ENCODE results near the gene FAM53B.
"Not testable (repeated sequence)": the region's sequence is repeated elsewhere in the genome, so short reads cannot be mapped to it uniquely, and the experiment has no call there.

Gene FAM53B

DNA sequence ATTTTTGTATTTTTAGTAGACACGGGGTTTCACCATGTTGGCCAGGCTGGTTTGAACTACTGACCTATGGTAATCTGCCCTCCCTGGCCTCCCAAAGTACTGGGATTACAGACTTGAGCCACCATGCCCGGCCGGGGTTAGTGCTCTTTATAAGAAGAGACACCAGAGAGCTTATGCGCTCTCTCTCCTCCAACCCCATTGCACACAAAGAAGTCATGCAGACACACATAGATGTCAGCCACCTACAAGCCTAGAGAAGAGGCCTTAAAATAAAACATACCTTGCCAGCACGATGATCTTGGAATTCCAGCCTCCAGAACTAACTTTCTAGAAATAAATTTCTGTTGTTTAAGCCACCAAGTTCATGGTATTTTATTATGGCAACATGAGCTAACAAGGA, 10.0 kb upstream of the FAM53B start:
- Histone ChIP-seq H3K4me3 (ENCODE audit: low read depth in 1 of 2, low read length in 1 of 2) (no peak overlapping the region), H3K9me3 (no peaks in the 10 kb centered on the region), H3K27me3 (no peaks in the 10 kb centered on the region), H3K4me1 (ENCODE audit: control insufficient read depth in 1 of 2, insufficient read depth in 1 of 2, low read depth in 1 of 2, low read length in 1 of 2) (no peaks in the 10 kb centered on the region), H3K27ac (no peak overlapping the region), H3K36me3 (peaks cover 13% of the 10 kb centered on the region)
- TF ChIP-seq CTCF (IDR thresholded peaks at IDR 0.05), result no peak

- Histone ChIP-seq H3K36me3 (no peaks in the 10 kb centered on the region), H3K4me3 (ENCODE audit: low read depth in 1 of 2, low read length in 1 of 2) (no peak overlapping the region), H3K4me1 (ENCODE audit: control insufficient read depth in 1 of 2, insufficient read depth in 1 of 2, low read depth in 1 of 2, low read length in 1 of 2) (peaks cover 9 to 11% of the 10 kb centered on the region in 2 experiments), H3K27me3 (no peaks in the 10 kb centered on the region), H3K27ac (no peak overlapping the region), H3K9me3 (no peaks in the 10 kb centered on the region)
- no peak for TF ChIP-seq CTCF (IDR thresholded peaks at IDR 0.05)
These were observed 4.9 kb upstream of the FAM53B start for GRCh38 chr10:124748953-124749645.

GRCh38 chr10:124748166-124748565, 4.0 kb upstream of the FAM53B start:
- no peak overlapping the region for H3K27ac ChIP-seq
- H3K4me3 ChIP-seq (ENCODE audit: low read depth in 1 of 2, low read length in 1 of 2), result no peak overlapping the region
- no peaks in the 10 kb centered on the region for H3K27me3 ChIP-seq
- H3K9me3 ChIP-seq, result no peaks in the 10 kb centered on the region
- H3K36me3 ChIP-seq, result no peaks in the 10 kb centered on the region
- H3K4me1 ChIP-seq (ENCODE audit: control insufficient read depth in 1 of 2, insufficient read depth in 1 of 2, low read depth in 1 of 2, low read length in 1 of 2), result peaks cover 9 to 11% of the 10 kb centered on the region in 2 experiments
- TF ChIP-seq CTCF (IDR thresholded peaks at IDR 0.05), result no peak

DNA sequence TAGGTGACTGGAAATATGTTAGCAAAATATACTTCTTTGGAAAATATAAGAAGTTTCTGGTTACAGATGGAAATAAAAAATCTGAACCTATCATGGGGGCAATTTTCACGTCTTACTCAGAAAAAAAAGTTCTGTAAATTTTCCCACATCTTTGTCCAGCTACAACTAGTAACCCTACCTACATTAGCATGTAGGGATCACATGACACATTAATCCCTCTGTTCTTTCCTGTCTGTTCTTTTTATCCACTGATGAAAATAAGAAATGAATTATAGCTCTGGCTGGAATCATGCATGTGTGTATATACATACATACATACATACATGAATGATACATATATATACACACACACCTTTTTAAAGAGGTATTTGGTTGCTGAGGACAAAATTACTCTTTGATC, 3.6 kb upstream of the FAM53B start:
- no peaks in the 10 kb centered on the region for H3K36me3 ChIP-seq
- H3K9me3 ChIP-seq, result no peaks in the 10 kb centered on the region
- H3K4me3 ChIP-seq (ENCODE audit: low read depth in 1 of 2, low read length in 1 of 2), result no peak overlapping the region
- TF ChIP-seq CTCF (IDR thresholded peaks at IDR 0.05), result no peak
- H3K27me3 ChIP-seq, result no peaks in the 10 kb centered on the region
- peaks cover 11% of the 10 kb centered on the region in 2 experiments for H3K4me1 ChIP-seq (ENCODE audit: control insufficient read depth in 1 of 2, insufficient read depth in 1 of 2, low read depth in 1 of 2, low read length in 1 of 2)
- H3K27ac ChIP-seq, result no peak overlapping the region

- H3K9me3 ChIP-seq, result no peaks in the 10 kb centered on the region
- H3K27ac ChIP-seq, result no peak overlapping the region
- no peaks in the 10 kb centered on the region for H3K36me3 ChIP-seq
- H3K27me3 ChIP-seq, result no peaks in the 10 kb centered on the region
- peaks cover 18 to 19% of the 10 kb centered on the region in 2 experiments for H3K4me1 ChIP-seq (ENCODE audit: control insufficient read depth in 1 of 2, insufficient read depth in 1 of 2, low read depth in 1 of 2, low read length in 1 of 2)
- H3K4me3 ChIP-seq (ENCODE audit: low read depth in 1 of 2, low read length in 1 of 2), result no peak overlapping the region
- TF ChIP-seq CTCF (IDR thresholded peaks at IDR 0.05), result no peak
These were observed 2.8 kb upstream of the FAM53B start for GRCh38 chr10:124746992-124747391.

DNA sequence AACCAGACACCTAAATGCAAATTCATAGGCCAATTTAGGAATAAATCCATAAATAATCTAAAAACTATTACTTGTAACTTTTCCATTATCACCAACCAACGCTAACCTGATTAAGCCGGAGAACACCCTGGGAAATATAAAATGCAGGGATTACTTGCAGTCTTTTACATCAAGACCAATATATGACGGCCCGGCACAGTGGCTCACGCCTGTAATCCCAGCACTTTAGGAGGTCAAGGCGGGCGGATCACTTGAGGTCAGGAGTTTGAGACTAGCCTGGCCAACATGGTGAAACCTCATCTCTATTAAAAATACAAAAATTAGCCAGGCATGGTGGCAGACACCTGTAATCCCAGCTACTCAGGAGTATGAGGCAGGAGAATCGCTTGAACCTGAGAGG, 2.3 kb upstream of the FAM53B start:
- not testable (repeated sequence) for H3K36me3 ChIP-seq; H3K4me3 ChIP-seq (ENCODE audit: low read depth in 1 of 2, low read length in 1 of 2); H3K9me3 ChIP-seq; H3K27ac ChIP-seq; H3K27me3 ChIP-seq
- H3K4me1 ChIP-seq (ENCODE audit: control insufficient read depth in 1 of 2, insufficient read depth in 1 of 2, low read depth in 1 of 2, low read length in 1 of 2), result peaks cover 24% of the 10 kb centered on the region in 2 experiments
